ENCODE measurements around the gene PRPH2. TPM values are rescaled to one million over a fixed set of nuclear protein-coding genes. Genes with fewer than 3 reads are reported as not detected.
"Not testable (repeated sequence)": the region's sequence is repeated elsewhere in the genome, so short reads cannot be mapped to it uniquely, and the experiment has no call there.

Gene PRPH2
- polyA plus RNA-seq, 4 donors = 1.8 to 6.9 (median 3.4) TPM

DNA sequence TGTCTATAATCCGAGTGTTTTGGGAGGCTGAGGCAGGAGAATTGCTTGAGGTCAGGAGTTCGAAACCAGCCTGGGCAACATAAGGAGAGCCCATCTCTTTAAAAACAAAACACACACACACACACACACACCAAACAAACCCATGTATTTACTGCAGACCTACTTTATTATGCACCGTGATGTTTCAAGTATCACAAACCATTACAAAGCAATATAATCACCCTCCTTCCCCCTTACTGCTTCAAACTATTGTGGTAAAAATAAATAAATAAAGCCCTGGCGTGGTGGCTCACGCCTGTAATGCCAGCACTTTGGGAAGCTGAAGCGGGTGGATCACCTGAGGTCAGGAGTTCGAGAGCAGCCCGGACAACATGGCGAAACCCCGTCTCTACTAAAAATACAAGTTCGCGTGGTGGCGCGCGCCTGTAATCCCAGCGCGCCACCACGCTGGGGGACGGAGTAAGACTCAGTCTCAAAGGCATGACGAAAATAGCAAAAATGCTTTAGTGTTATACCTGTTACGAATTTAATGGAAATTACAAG is 22.0 kb upstream of the PRPH2 start:
- no peak for DNase-seq (ENCODE audit: low read depth in 4 of 4, low spot score in 3 of 4)

DNA sequence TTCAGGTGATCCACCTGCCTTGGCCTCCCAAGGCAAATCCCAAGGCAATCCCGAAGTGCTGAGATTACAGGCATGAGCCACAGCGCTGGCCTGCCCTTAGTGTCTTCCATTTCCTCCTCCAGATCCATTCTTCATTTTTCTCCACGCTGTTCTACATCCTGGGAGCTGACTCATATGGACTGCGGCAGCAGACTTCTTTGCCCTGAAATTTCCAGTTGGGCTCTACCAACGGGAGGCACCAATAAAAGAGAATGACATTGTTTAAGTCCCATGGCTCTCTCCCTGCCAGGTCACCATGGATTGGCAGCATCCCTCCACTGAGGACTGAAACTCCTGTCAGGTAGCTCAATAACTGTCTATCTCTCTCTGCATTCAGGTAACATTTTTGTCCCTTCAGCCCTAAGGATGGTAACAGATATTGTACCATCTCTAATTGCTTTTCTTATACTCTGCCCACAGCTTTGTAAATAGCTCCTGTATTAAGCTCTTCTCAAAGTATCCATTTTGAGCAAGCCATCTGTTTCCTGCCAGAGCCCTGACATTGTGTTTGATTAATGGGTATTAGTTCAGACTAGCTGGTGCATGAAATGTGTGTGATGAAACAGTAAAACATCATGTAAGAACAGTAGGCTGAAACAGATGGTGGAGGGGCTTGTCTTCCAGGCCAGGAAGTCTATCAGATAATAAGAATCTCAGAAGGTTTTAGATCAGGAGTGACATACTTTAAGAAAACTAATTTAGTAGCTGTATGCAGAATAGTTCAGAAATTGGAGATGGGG is 19.9 kb upstream of the PRPH2 start:
- no peak for DNase-seq (ENCODE audit: low read depth in 4 of 4, low spot score in 3 of 4)

DNA sequence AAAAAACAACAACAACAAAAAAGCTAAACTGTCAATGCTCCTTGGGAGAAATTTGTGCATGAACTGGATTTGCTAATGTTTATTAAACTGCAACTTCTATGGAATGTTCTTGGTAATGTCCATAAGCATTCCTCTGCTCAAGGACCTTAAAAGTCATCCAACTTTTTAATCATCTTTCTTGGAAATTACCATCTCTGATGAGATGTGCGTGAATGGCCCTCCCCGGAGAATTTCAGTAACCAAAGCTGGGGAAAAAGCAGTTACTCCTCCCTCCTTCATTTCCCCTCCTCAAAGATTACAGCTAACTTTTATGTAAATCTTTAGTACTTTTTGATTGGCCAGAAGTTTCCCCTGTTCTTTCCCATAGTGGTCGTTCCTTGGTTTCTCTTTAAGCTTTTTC is 18.3 kb upstream of the PRPH2 start:
- no peak for DNase-seq (ENCODE audit: low read depth in 4 of 4, low spot score in 3 of 4)

DNA sequence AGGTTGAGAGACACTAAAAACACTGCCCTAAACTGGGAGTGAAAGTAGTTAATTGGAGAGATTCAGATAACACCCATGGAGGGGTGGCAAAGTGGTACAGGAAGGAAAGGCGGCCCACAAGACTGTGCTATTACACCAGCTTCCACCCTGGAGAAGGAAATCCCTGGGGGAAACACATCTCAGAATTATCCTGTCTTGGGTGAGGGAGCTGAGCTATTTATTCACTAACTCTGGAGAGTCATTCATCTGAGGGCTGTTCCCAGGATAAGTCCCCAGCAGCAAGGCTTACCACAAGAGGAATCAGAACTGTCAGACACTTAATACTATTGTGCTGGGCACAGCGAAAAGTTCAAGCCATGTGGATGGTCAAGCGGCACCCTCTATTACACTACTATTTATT is 13.6 kb upstream of the PRPH2 start:
- DNase-seq (ENCODE audit: low read depth in 4 of 4, low spot score in 3 of 4) = no peak

DNA sequence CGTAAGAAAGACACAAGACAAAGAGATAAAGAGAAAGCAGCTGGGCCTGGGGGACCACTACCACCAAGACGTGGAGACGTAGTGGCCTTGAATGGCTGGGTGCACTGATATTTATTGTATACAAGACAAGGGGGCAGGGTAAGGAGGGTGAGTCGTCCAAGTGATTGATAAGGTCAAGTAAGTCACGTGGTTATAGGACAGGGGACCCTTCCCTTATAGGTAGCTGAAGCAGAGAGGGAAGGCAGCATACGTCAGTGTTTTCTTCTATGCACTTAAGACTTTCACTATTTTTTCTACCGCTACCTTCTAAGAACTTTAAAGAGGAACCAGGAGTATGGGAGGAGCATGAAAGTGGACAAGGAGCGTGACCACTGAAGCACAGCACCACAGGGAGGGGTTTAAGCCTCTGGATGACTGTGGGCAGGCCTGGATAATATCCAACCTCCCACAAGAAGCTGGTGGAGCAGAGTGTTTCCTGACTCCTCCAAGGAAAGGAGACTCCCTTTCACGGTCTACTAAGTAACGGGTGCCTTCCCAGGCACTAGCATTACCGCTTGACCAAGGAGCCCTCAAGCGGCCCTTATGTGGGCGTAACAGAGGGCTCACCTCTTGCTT is 11.6 kb upstream of the PRPH2 start:
- DNase-seq (ENCODE audit: low read depth in 4 of 4, low spot score in 3 of 4) = not testable (repeated sequence)

DNA sequence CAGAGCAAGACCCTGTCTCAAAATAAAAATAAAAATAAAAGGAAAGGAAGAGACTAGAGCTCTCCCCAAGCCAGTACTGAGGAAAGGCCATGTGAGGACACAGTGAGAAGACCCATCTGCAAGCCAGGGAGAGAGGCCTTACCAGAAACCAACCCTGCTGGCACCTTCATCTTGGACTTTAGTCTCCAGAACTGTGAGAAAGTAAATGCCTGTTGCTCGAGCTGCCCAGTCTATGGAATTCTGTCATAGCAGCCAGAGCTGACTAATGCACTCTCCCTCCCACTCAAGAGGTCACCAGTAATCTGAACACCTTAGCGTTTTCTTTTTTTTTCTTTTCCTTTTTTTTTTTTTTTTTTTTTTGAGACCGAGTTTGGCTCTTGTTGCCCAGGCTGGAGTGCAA is 7.3 kb upstream of the PRPH2 start:
- no peak for DNase-seq (ENCODE audit: low read depth in 4 of 4, low spot score in 3 of 4)

DNA sequence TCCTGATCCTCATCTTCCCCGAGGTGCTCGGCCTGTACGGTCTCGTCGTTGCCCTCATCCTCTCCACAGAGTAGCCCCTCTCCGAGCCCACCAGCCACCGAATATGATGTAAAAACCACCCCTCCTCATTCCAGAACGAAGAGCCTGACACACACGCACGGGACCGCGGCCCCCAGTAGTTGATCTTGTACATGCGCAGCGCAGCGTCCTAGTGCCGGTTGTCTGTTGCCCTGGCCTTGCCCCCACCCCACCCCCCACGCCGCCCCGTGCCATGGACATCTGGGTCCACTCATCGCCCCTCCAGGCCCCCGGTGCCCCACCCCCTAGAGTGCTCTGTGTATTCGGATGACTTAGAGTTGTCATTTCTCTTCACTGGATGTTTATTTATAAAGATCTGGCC is 5.2 kb upstream of the PRPH2 start:
- no peak for DNase-seq (ENCODE audit: low read depth in 4 of 4, low spot score in 3 of 4)

DNA sequence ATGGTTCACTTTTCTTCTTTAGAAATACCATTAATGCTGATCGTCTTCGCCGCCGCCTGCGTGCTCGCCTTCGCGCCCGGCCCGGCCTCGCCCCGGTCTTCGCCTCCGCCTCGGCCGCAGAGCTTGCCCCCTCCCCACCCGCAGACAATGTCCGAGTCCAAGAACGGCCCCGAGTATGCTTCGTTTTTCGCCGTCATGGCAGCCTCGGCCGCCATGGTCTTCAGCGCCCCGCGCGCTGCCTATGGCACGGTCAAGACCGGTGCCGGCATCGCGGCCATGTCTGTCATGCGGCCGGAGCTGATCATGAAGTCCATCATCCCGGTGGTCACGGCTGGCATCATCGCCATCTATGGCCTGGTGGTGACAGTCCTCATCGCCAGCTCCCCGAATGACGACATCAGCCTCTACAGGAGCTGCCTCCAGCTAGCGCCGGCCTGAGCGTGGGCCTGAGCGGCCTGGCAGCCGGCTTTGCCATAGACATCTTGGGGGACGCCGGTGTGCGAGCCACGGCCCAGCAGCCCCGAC is 4.8 kb upstream of the PRPH2 start:
- DNase-seq (ENCODE audit: low read depth in 4 of 4, low spot score in 3 of 4) = no peak

DNA sequence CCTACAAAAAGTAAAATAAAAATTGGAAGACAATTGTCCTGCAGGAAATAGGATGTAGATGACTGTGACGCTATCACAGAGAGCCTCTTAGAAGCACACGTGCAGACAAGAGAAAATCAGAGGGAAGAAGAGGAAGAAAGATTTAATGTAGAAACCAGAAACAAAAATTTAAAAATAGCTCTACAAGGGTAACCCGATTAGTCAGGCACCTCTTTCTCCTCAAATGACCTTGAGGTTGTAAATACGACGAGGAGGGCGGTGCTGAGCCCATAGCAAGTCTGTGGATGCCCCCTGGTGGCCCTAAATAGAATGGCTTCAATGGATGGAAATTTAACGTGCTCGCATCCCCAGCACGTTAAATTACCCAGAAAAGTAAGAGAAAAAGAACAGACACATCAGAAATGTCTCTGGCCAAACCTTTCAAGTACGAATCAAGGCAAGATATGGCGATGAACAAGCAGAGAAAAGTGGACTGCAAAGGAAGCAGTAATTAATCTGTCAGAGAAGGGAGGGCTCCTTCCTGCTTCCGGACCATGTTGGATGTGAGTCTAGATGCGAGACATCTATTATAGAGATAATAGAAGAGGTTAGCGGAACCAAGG is 4.2 kb upstream of the PRPH2 start:
- peak in 1 of 4 donors; percentile 77 for DNase-seq (ENCODE audit: low read depth in 4 of 4, low spot score in 3 of 4)

DNA sequence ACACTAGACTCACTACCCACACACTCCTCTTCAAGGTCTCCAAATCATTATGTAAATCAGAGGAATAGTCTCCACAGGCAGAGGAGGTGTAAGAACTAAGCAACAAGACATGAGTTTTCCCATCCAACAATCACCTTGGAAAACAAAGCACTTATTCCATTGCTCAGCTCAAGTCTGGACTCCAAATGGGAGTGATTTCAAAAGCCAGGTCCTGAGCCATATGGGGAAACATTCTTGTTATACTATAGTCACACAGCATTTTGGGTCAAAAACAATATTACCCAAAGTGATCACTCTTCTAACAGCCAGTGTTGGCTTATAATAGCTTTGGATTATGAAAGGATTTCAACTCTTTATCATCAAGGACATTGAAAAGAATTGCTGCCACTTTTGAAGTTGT is 3.6 kb upstream of the PRPH2 start:
- DNase-seq (ENCODE audit: low read depth in 4 of 4, low spot score in 3 of 4) = no peak

DNA sequence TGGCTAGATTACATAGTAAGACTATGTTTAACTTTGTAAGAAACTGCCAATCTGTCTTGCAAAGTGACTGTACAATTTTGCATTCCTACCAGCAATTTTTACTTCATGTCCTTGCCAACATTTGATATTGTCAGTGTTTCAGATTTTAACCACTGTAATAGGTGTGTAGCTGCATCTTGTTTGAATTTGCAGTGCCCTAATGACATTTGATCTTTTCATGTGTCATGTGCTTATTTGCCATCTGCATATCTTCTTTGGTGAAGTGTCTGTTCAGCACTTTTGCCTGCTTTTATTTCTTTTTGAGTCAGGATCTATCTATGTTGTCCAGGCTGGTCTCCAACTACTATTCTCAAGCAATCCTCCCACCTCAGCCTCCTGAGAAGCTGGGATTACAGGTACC is 2.4 kb upstream of the PRPH2 start:
- DNase-seq (ENCODE audit: low read depth in 4 of 4, low spot score in 3 of 4) = no peak

DNA sequence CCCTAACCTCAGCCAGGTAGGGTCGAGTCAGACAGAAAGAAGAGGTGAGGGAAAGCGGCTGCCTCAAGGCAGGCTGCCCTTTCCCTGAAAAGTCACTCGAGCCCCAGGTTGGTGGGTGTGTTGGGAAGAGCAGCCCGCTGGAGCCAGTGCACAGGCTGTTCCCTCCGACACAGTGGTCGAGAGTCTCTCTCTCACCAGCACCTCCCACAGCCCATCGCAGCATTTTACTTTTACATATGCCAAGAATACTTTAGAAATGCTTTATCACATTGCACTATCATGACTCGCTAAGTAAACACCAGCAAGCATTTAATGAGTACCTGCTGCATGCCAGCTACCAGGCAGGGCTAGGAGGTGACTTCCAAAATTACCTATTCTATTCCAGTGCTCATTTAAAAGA is 1.7 kb downstream of the PRPH2 start:
- DNase-seq (ENCODE audit: low read depth in 4 of 4, low spot score in 3 of 4) = no peak

DNA sequence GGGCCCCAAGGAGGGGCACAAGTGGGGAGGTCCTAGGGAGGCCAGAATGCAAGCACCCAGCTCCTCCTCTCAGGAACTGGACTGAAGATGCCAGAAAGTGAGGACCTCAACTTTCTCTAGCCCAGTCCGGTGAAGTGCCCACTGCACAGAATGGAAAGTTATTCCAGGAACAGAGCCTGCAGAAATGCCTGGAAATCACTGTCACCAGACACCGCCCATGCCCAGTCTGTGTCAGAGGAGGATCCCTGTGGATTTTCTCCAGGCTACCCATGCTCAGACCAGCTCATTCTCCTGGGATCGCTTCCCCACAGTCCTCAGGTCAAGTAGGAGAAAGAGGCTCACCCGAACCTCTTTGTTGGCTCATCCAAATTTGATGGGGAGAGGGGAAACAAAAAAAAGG is 6.5 kb downstream of the PRPH2 start:
- no peak for DNase-seq (ENCODE audit: low read depth in 4 of 4, low spot score in 3 of 4)

DNA sequence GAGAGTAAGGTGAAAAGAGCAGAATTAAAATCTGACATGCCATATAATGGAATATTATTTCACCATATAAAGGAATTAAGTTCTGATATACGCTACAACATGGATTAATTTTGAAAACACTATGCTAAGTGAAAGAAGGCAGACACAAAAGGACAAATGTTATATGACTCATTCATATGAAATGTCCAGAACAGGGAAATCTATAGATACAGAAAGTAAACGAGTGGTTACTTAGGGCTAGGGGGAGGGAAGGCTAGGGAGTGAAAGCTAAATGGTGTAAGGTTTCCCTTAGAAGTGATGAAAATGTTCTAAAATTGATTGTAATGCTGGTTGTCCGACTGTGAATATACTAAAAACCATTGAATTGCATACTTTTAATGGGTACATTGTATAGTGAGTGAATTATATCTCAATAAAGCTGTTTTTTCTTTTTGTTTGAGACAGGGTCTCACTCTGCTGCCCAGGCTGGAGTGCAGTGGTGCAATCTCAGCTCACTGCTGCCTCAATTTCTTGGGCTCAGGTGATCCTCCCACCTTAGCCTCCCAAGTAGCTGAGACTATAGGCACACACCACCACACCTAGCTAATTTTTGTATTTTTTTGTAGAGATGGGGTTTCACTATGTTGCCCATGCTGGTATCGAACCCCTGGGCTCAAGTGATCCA is 8.2 kb downstream of the PRPH2 start:
- DNase-seq (ENCODE audit: low read depth in 4 of 4, low spot score in 3 of 4) = no peak

DNA sequence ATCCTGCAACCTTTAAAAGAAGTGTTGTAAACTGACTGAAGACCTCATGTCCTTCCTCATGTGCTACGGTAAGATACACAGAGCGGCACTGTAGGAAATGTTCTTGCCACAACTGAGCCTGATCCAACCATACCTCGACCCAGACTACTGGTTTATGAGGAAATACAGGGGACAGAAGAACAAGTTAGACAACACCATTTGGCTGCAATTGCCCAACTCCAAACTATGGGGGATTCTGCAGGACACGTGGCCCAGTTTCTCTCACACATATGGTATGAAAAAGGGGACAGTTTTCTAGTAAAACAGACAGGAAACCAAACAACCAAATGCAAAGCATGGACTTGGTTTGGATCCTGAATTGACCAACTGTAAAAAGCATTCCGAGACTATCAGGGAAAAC is 10.5 kb downstream of the PRPH2 start:
- DNase-seq (ENCODE audit: low read depth in 4 of 4, low spot score in 3 of 4) = no peak

DNA sequence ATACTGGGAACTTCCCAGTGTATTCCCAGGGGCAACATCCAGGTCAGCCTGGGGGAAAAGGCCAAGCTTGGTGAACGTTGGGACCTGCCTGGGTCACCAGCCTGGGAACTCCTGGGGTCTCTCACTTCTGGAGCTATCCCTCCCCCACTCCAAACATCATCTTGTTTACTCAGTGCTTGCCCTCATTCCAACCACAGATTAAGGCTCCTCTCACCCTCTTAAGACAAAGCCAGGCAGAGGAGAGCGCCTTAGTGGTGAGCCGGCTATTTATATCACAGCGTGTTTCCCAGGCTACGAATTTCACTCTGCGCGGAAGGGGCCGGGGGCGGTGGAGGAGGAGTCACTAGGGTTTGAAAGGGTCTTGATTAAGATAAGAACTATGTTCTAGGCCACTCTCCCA is 12.1 kb downstream of the PRPH2 start:
- DNase-seq (ENCODE audit: low read depth in 4 of 4, low spot score in 3 of 4) = no peak

DNA sequence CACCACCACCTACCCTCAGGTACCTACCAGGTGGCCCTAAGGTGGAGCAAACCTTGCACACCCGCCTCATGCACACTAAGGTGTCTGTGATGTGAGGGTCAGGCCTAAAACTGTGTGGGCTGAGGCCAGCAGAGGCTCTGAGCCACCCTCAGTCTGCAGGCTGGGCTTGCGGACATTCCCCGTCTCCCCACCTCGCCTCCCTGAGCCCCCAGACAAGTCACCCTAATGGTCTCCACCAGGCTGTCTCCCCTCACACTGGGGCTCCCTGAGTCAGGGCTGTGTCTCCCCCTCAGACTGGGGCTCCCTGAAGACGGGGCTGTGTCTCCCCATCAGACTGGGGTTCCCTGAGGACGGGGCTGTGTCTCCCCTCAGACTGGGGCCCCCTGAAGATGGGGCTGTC is 12.5 kb downstream of the PRPH2 start:
- DNase-seq (ENCODE audit: low read depth in 4 of 4, low spot score in 3 of 4) = no peak

DNA sequence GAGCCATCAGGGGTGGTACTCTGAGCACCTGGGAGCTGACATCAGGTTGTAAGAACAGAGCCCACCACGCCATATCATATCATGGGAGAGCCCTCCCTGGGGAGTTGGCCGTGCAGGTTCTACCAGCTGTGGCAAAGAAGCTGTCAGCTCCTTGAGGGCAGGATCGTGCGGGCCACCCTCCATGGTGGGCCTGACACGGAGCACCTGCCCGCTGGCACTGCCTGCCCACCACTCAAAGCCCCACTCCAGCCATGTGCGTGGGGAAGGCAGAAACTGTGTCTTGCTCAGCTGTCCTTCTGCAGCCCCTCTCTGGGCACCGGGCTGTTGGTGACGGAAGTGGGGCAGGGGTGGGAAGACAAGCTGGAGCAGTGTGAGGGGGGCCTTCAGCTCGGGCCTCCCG is 14.3 kb downstream of the PRPH2 start:
- DNase-seq (ENCODE audit: low read depth in 4 of 4, low spot score in 3 of 4) = no peak

DNA sequence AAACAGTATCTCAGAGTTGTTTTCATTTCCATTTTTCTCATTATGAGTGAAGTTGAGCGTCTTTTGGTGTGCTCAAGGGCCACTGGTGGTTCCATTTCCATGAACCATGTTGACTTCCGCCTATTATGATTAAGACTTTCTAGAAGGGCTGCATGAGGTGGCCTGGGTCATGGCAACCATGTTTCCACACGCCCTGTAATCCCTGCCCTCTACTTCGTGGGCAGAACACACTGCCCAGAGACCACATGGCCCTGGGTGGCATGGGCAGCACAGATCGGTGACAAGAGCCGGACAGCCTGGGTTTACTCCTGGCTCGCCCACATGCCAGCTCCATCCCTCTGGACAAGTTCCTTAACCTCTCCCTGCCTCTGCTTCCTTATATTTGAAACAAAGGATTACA is 14.8 kb downstream of the PRPH2 start:
- no peak for DNase-seq (ENCODE audit: low read depth in 4 of 4, low spot score in 3 of 4)

DNA sequence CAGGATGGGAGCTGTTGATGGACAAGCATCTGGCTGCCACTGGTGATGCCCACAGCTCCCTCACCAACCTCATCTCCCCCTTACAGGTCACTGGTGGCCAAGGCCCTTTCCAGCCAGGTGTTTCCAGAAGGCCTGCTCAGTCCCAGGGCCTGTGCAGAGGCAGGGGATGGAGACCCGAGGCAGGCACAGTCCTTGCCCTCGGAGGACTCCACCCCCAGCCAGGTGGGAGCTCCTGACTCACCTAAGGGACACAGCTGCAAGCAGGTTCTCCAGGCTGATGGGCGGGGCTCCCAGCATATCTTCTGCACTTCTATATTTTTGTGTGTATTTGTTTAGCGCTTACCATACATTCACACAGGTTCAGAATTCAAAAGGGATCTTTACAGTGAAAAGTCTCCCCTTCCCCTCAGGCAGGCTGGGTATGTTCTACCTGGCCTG is 17.4 kb downstream of the PRPH2 start:
- DNase-seq (ENCODE audit: low read depth in 4 of 4, low spot score in 3 of 4) = no peak
